Testis (tissue), 3 donors: ENCODE data around the gene PSG6. TPM values are rescaled to one million over a fixed set of nuclear protein-coding genes. Genes with fewer than 3 reads are reported as not detected.

Experiments used
- polyA plus RNA-seq: library from polyadenylated mRNA; stranded (reverse); fragments of 350-450 nt; fragmentation: Illumina TruSeq; extraction: RNeasy Lipid Tissue Mini Kit (QIAGEN cat#74804); gene quantifications from one replicate; pipeline ENCODE4 v1.2.3, GENCODE V29; 2014; ENCODE audit warnings: low read depth, low replicate concordance; ENCODE audit not compliant: insufficient read depth
- total RNA-seq, 2 donors: library from RNA; depleted of rRNA; stranded (reverse); fragments of >200 nt; gene quantifications; one replicate each; pipeline ENCODE4 v1.2.3, GENCODE V29; 2016

Gene PSG6
- total and polyA plus RNA-seq, 3 donors from 2014 or later, result not detected

Other genes starting within 250 kb of the PSG6 start
- gene PSG3, start 177.4 kb downstream of the PSG6 start, total RNA-seq, result 1 to 10 TPM in 1 of 2 donors, under 1 TPM in 1; 0.25 to 2.0 TPM
- gene PSG3, start 177.4 kb downstream of the PSG6 start, polyA plus RNA-seq, result 5.8 TPM
- not detected for gene PSG8, start 152.2 kb downstream of the PSG6 start, total RNA-seq
- 4.6 TPM for gene PSG8, start 152.2 kb downstream of the PSG6 start, polyA plus RNA-seq
- not detected for gene PSG1, start 38.2 kb downstream of the PSG6 start, total RNA-seq
- not detected for gene PSG1, start 38.2 kb downstream of the PSG6 start, polyA plus RNA-seq
- not detected for gene PSG7, start 19.3 kb upstream of the PSG6 start, total RNA-seq
- not detected for gene PSG7, start 19.3 kb upstream of the PSG6 start, polyA plus RNA-seq
- gene PSG11, start 108.6 kb upstream of the PSG6 start, total RNA-seq, result not detected
- not detected for gene PSG11, start 108.6 kb upstream of the PSG6 start, polyA plus RNA-seq
- gene PSG2, start 164.8 kb upstream of the PSG6 start, total RNA-seq, result not detected
- not detected for gene PSG2, start 164.8 kb upstream of the PSG6 start, polyA plus RNA-seq